Measurements from ENCODE around the gene NUDT14.

GRCh38 chr14:105219753-105220152 is 38.6 kb upstream of the NUDT14 start:
- TF ChIP-seq CTCF (IDR thresholded peaks at IDR 0.05; ENCODE audit: borderline replicate concordance, extremely low read depth, low read length, poor library complexity, severe bottlenecking) (no peak), EZH2 (IDR thresholded peaks at IDR 0.05; ENCODE audit: borderline replicate concordance, low read depth, low read length, severe bottlenecking) (no peak)
